H1 (cell line): ENCODE results near the gene RASGEF1C. TPM values are rescaled to one million over a fixed set of nuclear protein-coding genes. Genes with fewer than 3 reads are reported as not detected.

ENCODE experiments used
- CBX5 ChIP-seq: fragments of 300-800, 300-1000 bp; sonication (generic); IDR thresholded peaks from 2 replicates; pipeline ENCODE4 v1.7.1; 2016; ENCODE audit warnings: antibody characterized with exemption, low read length, low read depth
- CEBPB ChIP-seq: IDR thresholded peaks from 2 replicates; pipeline ENCODE4 v1.6.1; 2012; ENCODE audit warnings: low read depth, low read length
- CREB1 ChIP-seq: IDR thresholded peaks from 2 replicates; pipeline ENCODE4 v1.6.1; 2012; ENCODE audit warnings: inconsistent platforms
- EP300 ChIP-seq, 2 experiments: IDR thresholded peaks; 1 replicate in 1 of 2; 2 replicates in 1 of 2; pipeline ENCODE4 v1.6.1; 2011 to 2012; ENCODE audit warnings: low read depth in 2 of 2, low read length in 2 of 2, mild to moderate bottlenecking in 2 of 2, borderline replicate concordance in 1 of 2, inconsistent platforms in 1 of 2, moderate library complexity in 1 of 2
- JUND ChIP-seq: IDR thresholded peaks from 2 replicates; pipeline ENCODE4 v1.6.1; 2011; ENCODE audit warnings: mild to moderate bottlenecking, improper control_type of control experiment, low read length
- NANOG ChIP-seq: IDR thresholded peaks from 2 replicates; pipeline ENCODE4 v1.6.1; 2011; ENCODE audit warnings: low read length, low read depth, mild to moderate bottlenecking, inconsistent platforms; ENCODE audit not compliant: insufficient read depth, poor library complexity, severe bottlenecking
- RAD21 ChIP-seq, 2 experiments: IDR thresholded peaks in 1 of 2; conservative IDR thresholded peaks in 1 of 2; 2 replicates each; pipeline ENCODE4 v1.6.1; 2011; ENCODE audit warnings: low read depth in 2 of 2, low read length in 2 of 2, improper control_type of control experiment in 1 of 2, inconsistent platforms in 1 of 2, mild to moderate bottlenecking in 1 of 2, moderate library complexity in 1 of 2
- RNF2 ChIP-seq: fragments of 200-900, 300-1000 bp; sonication (generic); IDR thresholded peaks from 2 replicates; pipeline ENCODE4 v1.7.1; 2016; ENCODE audit warnings: borderline replicate concordance, low read depth, mild to moderate bottlenecking, antibody characterized with exemption, low read length; ENCODE audit not compliant: poor library complexity, severe bottlenecking; ENCODE audit errors: missing control alignments
- SIRT6 ChIP-seq: IDR thresholded peaks from one replicate; pipeline ENCODE4 v1.7.1; 2012; ENCODE audit warnings: low read length, inconsistent platforms
- SIX5 ChIP-seq: IDR thresholded peaks from 2 replicates; pipeline ENCODE4 v1.6.1; 2011; ENCODE audit warnings: mild to moderate bottlenecking, low read depth, low read length
- SUZ12 ChIP-seq: fragments of 200-600 bp; sonication (generic); IDR thresholded peaks from 2 replicates; pipeline ENCODE4 v1.6.1; 2012; ENCODE audit warnings: mild to moderate bottlenecking, inconsistent platforms, low read length, moderate library complexity, mixed read lengths
- TCF12 ChIP-seq: IDR thresholded peaks from 2 replicates; pipeline ENCODE4 v1.6.1; 2011; ENCODE audit warnings: low read depth, mild to moderate bottlenecking, low read length
- ZNF274 ChIP-seq: IDR thresholded peaks from 2 replicates; pipeline ENCODE4 v1.7.0; 2012; ENCODE audit warnings: low read length, borderline replicate concordance; ENCODE audit errors: extremely low read depth
- polyA plus RNA-seq, 7 experiments: library from polyadenylated mRNA; depleted of rRNA in 3 of 7; stranded (reverse) in 5 of 7; unstranded in 2 of 7; fragments of >200 nt in 5 of 7; fragments of 200-250 nt in 2 of 7; gene quantifications; 1 replicate in 5 of 7; 2 replicates in 1 of 7; 4 replicates in 1 of 7; pipeline versions ENCODE4 v1.2.1 to v1.2.3, GENCODE V29; 2011 to 2013; ENCODE audit warnings: missing spikeins in 2 of 7, mixed read lengths in 2 of 7
- total RNA-seq: library from RNA; stranded (reverse); fragmentation: NEBNext Ultra II Directional; extraction: Animal tissue kit (Norgen Biotek cat#: 25700); gene quantifications from 2 replicates; pipeline ENCODE4 v1.2.1, GENCODE V29; 2021
- TF ChIP-seq, protein P1 (sequence below): IDR thresholded peaks from 2 replicates; pipeline ENCODE4 v1.6.1; 2011; ENCODE audit warnings: low read length, improper control_type of control experiment
- TF ChIP-seq, protein P2 (sequence below): IDR thresholded peaks from 2 replicates; pipeline ENCODE4 v1.6.1; 2012; ENCODE audit warnings: inconsistent platforms
- TF ChIP-seq, protein P3 (sequence below): IDR thresholded peaks from 2 replicates; pipeline ENCODE4 v1.6.1; 2012; ENCODE audit warnings: low read length, inconsistent platforms

The RASGEF1C gene
- total and polyA plus RNA-seq, 2 of the 8 experiments (the other 6 are each of a cell fraction or from before 2014, with no cell fraction given): 0.26 to 0.61 TPM

DNA sequence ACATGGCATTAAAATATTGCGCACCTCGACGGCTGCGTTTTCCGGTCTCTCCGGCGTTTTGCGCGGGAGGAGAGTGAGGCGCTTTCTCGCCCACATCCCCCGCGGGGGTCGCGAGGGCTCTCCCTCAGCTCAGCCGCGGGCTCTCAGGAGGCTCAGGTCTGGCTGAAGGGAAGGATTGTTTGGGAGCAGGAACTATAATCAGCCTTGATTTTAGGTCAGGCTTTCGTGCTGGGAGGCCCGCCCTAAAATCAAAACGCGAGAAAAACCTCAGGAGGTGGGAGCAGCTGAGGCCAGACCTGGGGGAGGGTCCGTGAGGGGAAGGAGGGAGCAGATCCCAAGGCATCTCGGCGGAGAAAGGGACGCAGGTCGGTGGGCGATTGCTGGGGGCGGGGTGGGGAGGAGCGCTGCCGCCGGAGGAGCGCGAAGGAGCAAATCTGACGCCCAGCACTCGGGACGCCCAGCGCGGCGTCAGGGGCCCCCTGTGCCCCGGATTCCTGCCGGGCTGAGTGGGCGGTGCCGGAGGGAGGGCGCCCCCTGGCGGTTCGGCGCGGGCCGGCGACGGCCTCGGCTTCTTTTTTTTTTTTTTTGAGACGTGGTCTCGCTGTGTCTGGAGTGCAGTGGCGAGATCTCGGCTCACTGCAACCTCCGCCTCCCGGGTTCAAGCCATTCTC is 118.8 kb downstream of the RASGEF1C start (continued):
- TF ChIP-seq, protein P1, sequence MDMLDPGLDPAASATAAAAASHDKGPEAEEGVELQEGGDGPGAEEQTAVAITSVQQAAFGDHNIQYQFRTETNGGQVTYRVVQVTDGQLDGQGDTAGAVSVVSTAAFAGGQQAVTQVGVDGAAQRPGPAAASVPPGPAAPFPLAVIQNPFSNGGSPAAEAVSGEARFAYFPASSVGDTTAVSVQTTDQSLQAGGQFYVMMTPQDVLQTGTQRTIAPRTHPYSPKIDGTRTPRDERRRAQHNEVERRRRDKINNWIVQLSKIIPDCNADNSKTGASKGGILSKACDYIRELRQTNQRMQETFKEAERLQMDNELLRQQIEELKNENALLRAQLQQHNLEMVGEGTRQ: no peak
- TF ChIP-seq CREB1 (peak; percentile 74), SIX5 (no peak), CBX5 (no peak), SIRT6 (no peak), EP300 (IDR thresholded peaks at IDR 0.05; ENCODE audit: borderline replicate concordance in 1 of 2, low read depth in 2 of 2, low read length in 2 of 2) (peak in 1 of 2 experiments; percentile 57; a peak in 1 of 3 replicates), JUND (no peak), CEBPB (no peak), RNF2 (no peak), NANOG (no peak), SUZ12 (no peak), RAD21 (IDR thresholded peaks at IDR 0.05 in 1 of 2, conservative IDR thresholded peaks at IDR 0.05 in 1 of 2; ENCODE audit: low read depth in 2 of 2, low read length in 2 of 2) (peak; percentile 72 to 76), TCF12 (peak; percentile 51; the same call in 1 of the 2 replicates), ZNF274 (no peak)
- TF ChIP-seq, protein P2, sequence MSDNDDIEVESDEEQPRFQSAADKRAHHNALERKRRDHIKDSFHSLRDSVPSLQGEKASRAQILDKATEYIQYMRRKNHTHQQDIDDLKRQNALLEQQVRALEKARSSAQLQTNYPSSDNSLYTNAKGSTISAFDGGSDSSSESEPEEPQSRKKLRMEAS: peak; percentile 52; the same call in 1 of the 2 replicates
- TF ChIP-seq, protein P3, sequence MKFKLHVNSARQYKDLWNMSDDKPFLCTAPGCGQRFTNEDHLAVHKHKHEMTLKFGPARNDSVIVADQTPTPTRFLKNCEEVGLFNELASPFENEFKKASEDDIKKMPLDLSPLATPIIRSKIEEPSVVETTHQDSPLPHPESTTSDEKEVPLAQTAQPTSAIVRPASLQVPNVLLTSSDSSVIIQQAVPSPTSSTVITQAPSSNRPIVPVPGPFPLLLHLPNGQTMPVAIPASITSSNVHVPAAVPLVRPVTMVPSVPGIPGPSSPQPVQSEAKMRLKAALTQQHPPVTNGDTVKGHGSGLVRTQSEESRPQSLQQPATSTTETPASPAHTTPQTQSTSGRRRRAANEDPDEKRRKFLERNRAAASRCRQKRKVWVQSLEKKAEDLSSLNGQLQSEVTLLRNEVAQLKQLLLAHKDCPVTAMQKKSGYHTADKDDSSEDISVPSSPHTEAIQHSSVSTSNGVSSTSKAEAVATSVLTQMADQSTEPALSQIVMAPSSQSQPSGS: no peak
